K562 (cell line): Measurements from ENCODE around the gene SLC26A1. TPM values are rescaled to one million over a fixed set of nuclear protein-coding genes. Genes with fewer than 3 reads are reported as not detected.

Source experiments
- ARID1B ChIP-seq: fragments of 450-650 bp; IDR thresholded peaks from 2 replicates; pipeline ENCODE4 v1.6.1; 2016; ENCODE audit warnings: antibody characterized with exemption, mild to moderate bottlenecking, inconsistent platforms
- CEBPB ChIP-seq: fragments of 450-650 bp; IDR thresholded peaks from 2 replicates; pipeline ENCODE4 v1.6.1; 2016; ENCODE audit warnings: missing genetic modification characterization, missing compliant biosample characterization
- CHCHD3 ChIP-seq: fragments of 250-450 bp; sonication (Bioruptor Pico); IDR thresholded peaks from 2 replicates; pipeline ENCODE4 v2.1.2; 2022; ENCODE audit warnings: mild to moderate bottlenecking
- CSDE1 ChIP-seq, 2 experiments: fragments of 450-650 bp; IDR thresholded peaks; 2 replicates each; pipeline ENCODE4 v1.6.1; 2016; ENCODE audit warnings: mild to moderate bottlenecking in 1 of 2
- DACH1 ChIP-seq: fragments of 450-650 bp; IDR thresholded peaks from 2 replicates; pipeline ENCODE4 v1.6.1; 2018; ENCODE audit not compliant: partially characterized antibody
- E2F3 ChIP-seq: fragments of 250-450 bp; sonication (Bioruptor Pico); IDR thresholded peaks from 2 replicates; pipeline ENCODE4 v1.4.0; 2020; ENCODE audit warnings: mild to moderate bottlenecking
- ESRRA ChIP-seq: fragments of 450-650 bp; IDR thresholded peaks from 2 replicates; pipeline ENCODE4 v1.6.1; 2014; ENCODE audit warnings: low read depth, mild to moderate bottlenecking, moderate library complexity, borderline replicate concordance
- EWSR1 ChIP-seq: fragments of 450-650 bp; IDR thresholded peaks from 2 replicates; pipeline ENCODE4 v1.6.1; 2018; ENCODE audit warnings: borderline replicate concordance, mild to moderate bottlenecking, low read depth, moderate library complexity; ENCODE audit not compliant: partially characterized antibody
- EZH2 ChIP-seq: IDR thresholded peaks from 2 replicates; pipeline ENCODE4 v1.6.1; 2012; ENCODE audit warnings: low read depth, mild to moderate bottlenecking, inconsistent platforms, low read length, borderline replicate concordance
- GABPB1 ChIP-seq: sonication (generic); formaldehyde crosslinking; IDR thresholded peaks from 2 replicates; pipeline ENCODE4 v1.8.0; 2022; ENCODE audit warnings: mild to moderate bottlenecking, missing genetic modification reagents
- HNRNPK ChIP-seq: fragments of 200-400 bp; formaldehyde crosslinking; IDR thresholded peaks from one replicate; pipeline ENCODE4 v1.6.1; 2018; ENCODE audit warnings: mild to moderate bottlenecking, low read depth, low read length; ENCODE audit not compliant: poor library complexity, severe bottlenecking
- KAT2B ChIP-seq: IDR thresholded peaks from one replicate; pipeline ENCODE4 v1.6.1; 2012; ENCODE audit warnings: low read depth, mild to moderate bottlenecking, control low read depth, inconsistent platforms, low read length, moderate library complexity
- MCM5 ChIP-seq: fragments of 450-650 bp; IDR thresholded peaks from 2 replicates; pipeline ENCODE4 v1.6.1; 2016; ENCODE audit warnings: low read depth
- NCOA4 ChIP-seq: fragments of 450-650 bp; IDR thresholded peaks from 2 replicates; pipeline ENCODE4 v1.6.1; 2018; ENCODE audit warnings: mild to moderate bottlenecking; ENCODE audit not compliant: partially characterized antibody
- NFE2 ChIP-seq: IDR thresholded peaks from 2 replicates; pipeline ENCODE4 v1.6.1; 2014; ENCODE audit warnings: antibody characterized with exemption, low read depth
- NONO ChIP-seq, 2 experiments: fragments of 200-400 bp in 1 of 2; fragments of 450-650 bp in 1 of 2; formaldehyde crosslinking in 1 of 2; IDR thresholded peaks; 2 replicates each; pipeline ENCODE4 v1.6.1; 2017; ENCODE audit warnings: low read depth in 2 of 2, mild to moderate bottlenecking in 2 of 2, moderate library complexity in 2 of 2, low read length in 1 of 2
- SMC3 ChIP-seq: conservative IDR thresholded peaks from 2 replicates; pipeline ENCODE4 v1.6.1; 2011; ENCODE audit warnings: low read depth, low read length, improper control_type of control experiment; ENCODE audit not compliant: insufficient read depth
- TAF1 ChIP-seq: IDR thresholded peaks from 2 replicates; pipeline ENCODE4 v1.6.1; 2011; ENCODE audit warnings: mild to moderate bottlenecking, low read length, moderate library complexity; ENCODE audit not compliant: insufficient read depth, control insufficient read depth, severe bottlenecking; ENCODE audit errors: extremely low read depth
- TAF15 ChIP-seq: fragments of 200-400 bp; formaldehyde crosslinking; IDR thresholded peaks from 2 replicates; pipeline ENCODE4 v1.6.1; 2017; ENCODE audit warnings: mild to moderate bottlenecking, low read depth, low read length, moderate library complexity
- XRCC4 ChIP-seq: IDR thresholded peaks from one replicate; pipeline ENCODE4 v1.6.1; 2011; ENCODE audit not compliant: insufficient read depth, insufficient read length; ENCODE audit errors: extremely low read depth
- ZNF133 ChIP-seq: fragments of 250-450 bp; sonication (Bioruptor Pico); IDR thresholded peaks from 2 replicates; pipeline ENCODE4 v1.4.0; 2020; ENCODE audit warnings: mild to moderate bottlenecking
- ZNF511 ChIP-seq: sonication (generic); formaldehyde crosslinking; IDR thresholded peaks from 2 replicates; pipeline ENCODE4 v1.8.0; 2022; ENCODE audit warnings: mild to moderate bottlenecking, missing genetic modification reagents
- ZNF561 ChIP-seq: fragments of 450-650 bp; formaldehyde crosslinking; conservative IDR thresholded peaks from 2 replicates; pipeline ENCODE4 v1.4.0; 2020; ENCODE audit warnings: mild to moderate bottlenecking, moderate library complexity
- ZNF699 ChIP-seq: fragments of 250-450 bp; sonication (Bioruptor Pico); IDR thresholded peaks from 2 replicates; pipeline ENCODE4 v1.8.0; 2021; ENCODE audit warnings: mild to moderate bottlenecking, moderate library complexity; ENCODE audit not compliant: insufficient replicate concordance
- ZNF764 ChIP-seq: fragments of 250-450 bp; sonication (Bioruptor Pico); IDR thresholded peaks from 2 replicates; pipeline ENCODE4 v1.4.0; 2020; ENCODE audit warnings: low read depth, mild to moderate bottlenecking, moderate library complexity
- ZNF830 ChIP-seq: fragments of 250-450 bp; sonication (Bioruptor Pico); IDR thresholded peaks from 2 replicates; pipeline ENCODE4 v1.5.0; 2021; ENCODE audit warnings: mild to moderate bottlenecking
- polyA plus RNA-seq, 8 experiments: library from polyadenylated mRNA; depleted of rRNA in 4 of 8; stranded (reverse) in 5 of 8; unstranded in 3 of 8; fragments of >200 nt; fragmentation: Nextera tagmentation in 2 of 8; fragmentation: Illumina TruSeq in 1 of 8; extraction: Ambion mirVana in 2 of 8; extraction: Trizol in 1 of 8; gene quantifications; 2 replicates each; pipeline versions ENCODE4 v1.2.1 to v1.2.3, GENCODE V29; 2011 to 2014; ENCODE audit warnings: inconsistent platforms in 1 of 8, missing spikeins in 1 of 8
- total RNA-seq, 7 experiments: library from RNA; depleted of rRNA in 6 of 7; stranded (reverse); fragments of >200 nt in 6 of 7; fragmentation: Illumina TruSeq in 2 of 7; extraction: Trizol in 2 of 7; gene quantifications; 2 replicates each; pipeline versions ENCODE4 v1.2.1 to v1.2.3, GENCODE V29; 2011 to 2021; ENCODE audit warnings: low replicate concordance in 1 of 7
- TF ChIP-seq, protein P1 (sequence below): fragments of 250-450 bp; sonication (Bioruptor Pico); IDR thresholded peaks from 2 replicates; pipeline ENCODE4 v1.8.0; 2021; ENCODE audit warnings: moderate library complexity, mild to moderate bottlenecking, inconsistent platforms
- TF ChIP-seq, protein P2 (sequence below): fragments of 200-800 bp; sonication (Bioruptor generic); IDR thresholded peaks from 2 replicates; pipeline ENCODE4 v1.6.1; 2017; ENCODE audit warnings: missing genetic modification characterization, missing compliant biosample characterization

Gene SLC26A1
- total and polyA plus RNA-seq, 9 of the 15 experiments (the other 6 are each of a cell fraction or from before 2014, with no cell fraction given), result 0.11 to 4.2 (median 0.95) TPM

- peak; percentile 56 for TF ChIP-seq SMC3
- TF ChIP-seq DACH1, result no peak
- TF ChIP-seq NONO (IDR thresholded peaks at IDR 0.05; ENCODE audit: low read depth in 2 of 2, low read length in 1 of 2), result peak; percentile 67 to 86
- no peak for TF ChIP-seq KAT2B
- TF ChIP-seq, protein P1, sequence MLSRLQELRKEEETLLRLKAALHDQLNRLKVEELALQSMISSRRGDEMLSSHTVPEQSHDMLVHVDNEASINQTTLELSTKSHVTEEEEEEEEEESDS, result no peak
- TF ChIP-seq ARID1B, result no peak
- TF ChIP-seq EZH2, result no peak
- TF ChIP-seq GABPB1, result peak; percentile 39
- peak; percentile 29; the same call in 1 of the 2 replicates for TF ChIP-seq ESRRA
- no peak for TF ChIP-seq ZNF511 (CRISPR knock-in tag)
- TF ChIP-seq ZNF561 (CRISPR knock-in tag), result no peak
- TF ChIP-seq NCOA4, result no peak
- no peak for TF ChIP-seq TAF15
- no peak for TF ChIP-seq CSDE1 (IDR thresholded peaks at IDR 0.05)
- TF ChIP-seq ZNF830 (CRISPR knock-in tag), result no peak
- TF ChIP-seq CEBPB (tag), result no peak
- TF ChIP-seq ZNF699 (CRISPR knock-in tag), result no peak
- TF ChIP-seq EWSR1, result no peak
- no peak for TF ChIP-seq CHCHD3 (CRISPR knock-in tag)
- no peak for TF ChIP-seq HNRNPK
- TF ChIP-seq ZNF133 (CRISPR knock-in tag), result no peak
- TF ChIP-seq, protein P2, sequence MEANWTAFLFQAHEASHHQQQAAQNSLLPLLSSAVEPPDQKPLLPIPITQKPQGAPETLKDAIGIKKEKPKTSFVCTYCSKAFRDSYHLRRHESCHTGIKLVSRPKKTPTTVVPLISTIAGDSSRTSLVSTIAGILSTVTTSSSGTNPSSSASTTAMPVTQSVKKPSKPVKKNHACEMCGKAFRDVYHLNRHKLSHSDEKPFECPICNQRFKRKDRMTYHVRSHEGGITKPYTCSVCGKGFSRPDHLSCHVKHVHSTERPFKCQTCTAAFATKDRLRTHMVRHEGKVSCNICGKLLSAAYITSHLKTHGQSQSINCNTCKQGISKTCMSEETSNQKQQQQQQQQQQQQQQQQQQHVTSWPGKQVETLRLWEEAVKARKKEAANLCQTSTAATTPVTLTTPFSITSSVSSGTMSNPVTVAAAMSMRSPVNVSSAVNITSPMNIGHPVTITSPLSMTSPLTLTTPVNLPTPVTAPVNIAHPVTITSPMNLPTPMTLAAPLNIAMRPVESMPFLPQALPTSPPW, result peak; percentile 85
- peak; percentile 48 for TF ChIP-seq TAF1
- no peak for TF ChIP-seq ZNF764 (CRISPR knock-in tag)
- no peak for TF ChIP-seq E2F3 (CRISPR knock-in tag)
- no peak for TF ChIP-seq XRCC4
- TF ChIP-seq NFE2, result no peak
- TF ChIP-seq MCM5, result no peak
Observed at GRCh38 chr4:986879-987623, 6.2 kb downstream of the SLC26A1 start, which contains the start of gene IDUA (continued).
